ENCODE data around the gene C12orf56.
A peak's percentile ranks its signal among the peaks of the same experiment; 100 is the strongest.
"Not testable (repeated sequence)": the region's sequence is repeated elsewhere in the genome, so short reads cannot be mapped to it uniquely, and the experiment has no call there.

The C12orf56 gene

DNA sequence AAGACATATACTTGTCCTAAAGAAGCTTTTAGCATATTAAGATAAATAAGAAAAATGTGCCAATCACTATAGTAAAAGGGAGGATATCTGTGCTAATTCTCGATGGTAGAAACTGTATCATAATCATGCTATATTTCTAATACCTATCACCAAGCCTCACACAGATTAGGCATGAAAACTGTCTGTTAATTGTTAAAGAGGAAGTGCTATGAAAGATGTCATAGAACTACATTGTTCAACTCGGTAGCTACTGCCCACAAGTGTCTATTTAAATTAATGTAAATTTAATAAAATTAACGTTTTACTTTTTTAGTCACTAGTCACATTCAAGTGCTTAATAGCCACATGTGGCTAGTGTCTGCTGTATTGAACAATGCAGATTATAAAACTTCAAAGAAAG lies 90.9 kb downstream of the C12orf56 start:
- DNase-seq (ENCODE audit: low read depth): no peak

DNA sequence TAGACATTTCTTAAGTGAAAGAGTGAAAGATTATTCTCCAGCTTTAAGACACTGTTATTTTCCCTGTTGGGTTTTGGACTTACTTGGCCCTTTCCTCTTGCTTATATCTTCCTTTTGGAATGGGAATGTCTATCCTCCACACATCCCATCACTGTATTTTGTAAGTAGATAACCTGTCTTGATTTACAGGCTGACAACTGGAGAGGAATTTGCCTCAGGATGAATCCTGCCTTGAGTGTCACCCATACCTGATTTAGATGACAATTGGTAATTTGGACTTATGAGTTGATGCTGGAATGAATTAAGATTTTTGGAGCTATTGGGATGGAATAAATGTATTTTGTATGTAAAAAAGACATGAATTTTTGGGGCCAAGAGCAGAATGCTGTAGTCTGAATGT lies 94.3 kb downstream of the C12orf56 start:
- DNase-seq (ENCODE audit: low read depth): no peak

DNA sequence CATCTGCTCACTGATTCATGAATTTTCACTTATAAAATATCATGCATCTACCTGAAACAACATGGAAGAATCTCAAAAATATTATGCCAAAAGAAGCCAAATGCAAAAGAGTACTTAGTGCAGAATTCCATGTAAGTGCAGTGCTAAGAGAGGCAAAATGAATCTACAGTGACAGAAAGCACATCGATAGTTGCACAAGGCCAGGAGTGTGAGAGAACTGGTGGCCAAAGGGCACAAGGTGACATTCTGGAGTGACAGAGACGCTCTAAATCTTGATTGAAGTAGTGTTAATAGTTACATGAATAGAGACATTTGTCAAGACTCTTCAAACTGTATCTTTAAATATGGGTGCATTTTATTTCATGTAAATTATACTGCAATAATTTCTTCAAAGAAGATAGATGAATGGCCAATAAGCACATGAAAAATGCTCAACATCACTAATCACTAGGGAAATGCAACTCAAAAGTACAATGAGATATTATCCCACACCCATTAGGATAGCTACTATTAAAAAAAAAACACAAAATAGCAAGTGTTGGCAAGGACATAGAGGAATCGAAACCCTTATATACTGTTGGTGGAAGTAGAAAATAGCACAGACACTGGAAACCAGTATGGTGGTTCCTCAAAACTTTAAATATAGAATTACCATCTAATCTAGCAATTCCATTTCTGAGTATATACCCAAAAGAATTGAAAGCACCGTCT lies 96.7 kb downstream of the C12orf56 start:
- DNase-seq (ENCODE audit: low read depth): no peak

DNA sequence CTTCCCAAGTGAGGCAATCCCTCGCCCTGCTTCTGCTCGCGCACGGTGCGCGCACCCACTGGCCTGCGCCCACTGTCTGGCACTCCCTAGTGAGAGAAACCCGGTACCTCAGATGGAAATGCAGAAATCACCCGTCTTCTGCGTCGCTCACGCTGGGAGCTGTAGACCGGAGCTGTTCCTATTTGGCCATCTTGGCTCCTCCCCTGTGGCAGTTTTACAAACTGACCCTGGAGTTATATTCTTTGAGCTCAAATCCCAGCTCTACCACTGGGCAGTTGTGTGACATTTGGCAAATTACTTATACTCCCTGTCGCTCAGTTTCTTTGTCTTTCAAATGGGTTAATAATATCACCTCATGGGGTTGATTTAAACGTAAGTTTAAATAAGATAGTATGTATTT lies 97.4 kb downstream of the C12orf56 start:
- DNase-seq (ENCODE audit: low read depth): not testable (repeated sequence)

DNA sequence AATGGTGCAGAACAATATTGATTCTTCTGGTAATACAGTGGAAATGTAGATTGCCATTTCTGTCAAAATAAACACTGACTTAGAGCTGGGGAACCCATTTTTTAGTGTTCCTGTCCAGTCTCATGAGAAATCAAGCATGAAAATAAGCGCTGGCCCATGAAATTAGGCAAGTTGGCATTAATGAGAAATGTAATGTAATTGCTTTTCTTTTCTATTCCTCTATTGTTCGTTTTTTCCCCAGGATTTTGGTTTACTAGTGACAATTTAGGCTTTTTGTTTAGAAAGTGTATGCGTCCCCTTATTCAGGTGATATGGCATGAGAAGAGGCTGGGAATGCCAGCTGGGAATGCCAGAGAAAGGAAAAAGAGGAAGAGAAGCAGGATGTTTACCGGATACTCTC lies 104.0 kb downstream of the C12orf56 start:
- no peak for DNase-seq (ENCODE audit: low read depth)

DNA sequence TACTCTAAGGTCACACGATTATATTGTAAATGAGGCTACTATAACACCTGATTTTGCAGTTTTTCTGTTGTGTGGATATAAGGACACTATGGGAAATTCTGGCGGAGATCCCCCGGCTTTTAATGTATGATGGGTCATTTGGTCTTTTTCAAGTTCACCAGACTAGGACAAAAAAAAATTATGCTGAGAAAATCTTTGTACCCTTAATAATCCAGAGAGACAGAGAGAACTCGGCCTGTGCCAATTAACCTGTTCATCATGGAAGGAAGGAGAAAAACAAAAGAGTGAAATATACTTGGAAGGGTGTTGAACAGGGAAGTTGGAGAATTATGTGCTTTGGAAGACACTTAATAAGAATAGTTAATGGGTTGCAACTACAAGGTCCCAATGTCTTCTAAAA lies 106.3 kb downstream of the C12orf56 start:
- no peak for DNase-seq (ENCODE audit: low read depth)

DNA sequence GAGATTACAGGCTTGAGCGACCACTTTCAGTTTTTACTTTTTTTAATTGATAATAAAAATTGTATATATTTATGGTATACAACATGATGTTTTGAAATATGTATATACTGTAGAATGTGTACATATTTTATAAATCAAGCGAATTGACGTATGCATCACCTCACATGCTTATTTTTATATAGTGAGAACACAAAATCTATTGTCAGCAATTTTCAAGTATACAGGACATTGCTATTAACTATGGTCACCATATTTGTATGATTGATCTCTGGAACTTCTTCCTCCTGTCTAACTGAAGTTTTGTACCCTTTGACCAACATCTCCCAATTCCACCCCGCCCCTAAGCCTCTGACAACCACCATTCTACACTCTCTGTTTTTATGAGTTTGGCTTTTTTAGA lies 112.1 kb downstream of the C12orf56 start:
- DNase-seq (ENCODE audit: low read depth): no peak

DNA sequence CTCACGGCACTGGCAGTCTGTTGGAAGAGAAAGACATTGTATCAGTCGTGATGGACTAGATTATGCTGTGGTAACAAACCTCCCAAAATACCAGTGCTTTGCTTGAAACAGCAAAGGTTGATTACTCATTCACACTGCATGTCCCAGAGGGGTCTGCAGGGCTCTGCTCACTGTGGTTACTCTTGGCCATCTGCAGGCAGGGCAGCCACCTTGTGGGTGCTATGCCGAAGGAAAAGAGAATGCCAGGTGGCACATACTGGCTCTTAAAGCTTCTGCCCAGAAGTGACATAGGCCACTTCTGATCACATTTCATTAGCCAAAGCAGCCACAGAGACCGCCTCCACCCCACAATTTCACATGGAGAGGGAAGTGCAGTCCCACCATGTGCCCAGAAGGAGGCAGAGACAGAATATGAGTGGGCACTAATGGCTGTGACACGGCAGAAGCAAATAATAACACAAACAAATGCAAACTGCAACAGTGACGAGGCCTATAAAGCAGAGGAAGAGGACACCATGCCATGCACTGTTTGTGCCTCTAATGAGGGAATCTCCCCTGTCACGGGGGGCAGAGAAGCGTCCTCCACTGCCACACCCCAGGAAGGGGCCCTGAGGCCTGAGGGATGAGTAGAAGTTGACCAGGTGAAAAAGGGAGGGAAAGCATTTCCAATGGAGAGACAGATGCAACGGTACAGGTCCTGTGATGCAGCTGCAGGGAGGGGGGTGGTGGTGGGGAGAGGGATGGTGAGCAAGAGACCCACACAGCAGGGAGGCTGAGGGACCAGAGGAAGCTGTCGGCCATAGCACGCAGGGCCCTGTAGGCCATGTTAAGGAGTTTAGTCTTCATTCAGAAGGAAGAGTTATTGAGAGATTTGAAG lies 116.8 kb downstream of the C12orf56 start:
- no peak for DNase-seq (ENCODE audit: low read depth)

DNA sequence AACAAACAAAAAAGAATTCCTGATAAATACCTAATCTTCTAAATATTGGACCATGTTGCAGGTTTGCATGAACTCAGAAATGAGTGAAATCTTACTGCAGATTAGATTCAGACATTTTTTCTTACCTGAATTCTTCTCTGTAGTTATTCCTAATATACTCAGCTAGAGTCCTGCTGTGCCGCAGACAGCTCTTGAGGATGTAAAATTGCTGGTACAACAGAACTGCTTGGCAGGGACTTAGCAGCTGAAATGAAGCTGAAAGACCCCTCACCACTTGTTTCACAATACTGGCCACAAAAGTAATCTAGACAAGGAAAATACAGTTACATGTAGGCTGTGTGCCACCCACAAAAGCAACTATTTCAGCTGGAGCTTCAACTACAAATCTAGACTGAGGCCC lies 120.1 kb downstream of the C12orf56 start:
- DNase-seq (ENCODE audit: low read depth): no peak

DNA sequence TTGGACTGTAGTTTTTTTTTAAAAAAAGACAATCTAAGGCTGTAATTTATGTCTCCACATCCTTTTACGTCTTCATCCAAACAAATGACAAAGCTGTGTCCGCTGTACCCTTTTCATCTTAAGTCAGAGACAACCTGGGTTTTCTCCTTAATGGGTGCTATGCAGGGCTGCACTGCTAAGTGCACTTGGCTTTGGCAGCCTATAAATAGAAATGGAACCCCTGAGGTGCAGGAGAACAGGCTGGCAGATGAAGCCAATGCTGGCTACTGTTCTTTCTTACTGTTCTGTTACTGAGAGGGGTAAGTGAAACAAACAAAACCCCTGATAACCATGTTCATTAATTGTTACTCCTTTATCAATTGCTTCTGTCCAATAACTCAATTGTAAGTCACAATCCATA lies 121.4 kb downstream of the C12orf56 start:
- no peak for DNase-seq (ENCODE audit: low read depth)

DNA sequence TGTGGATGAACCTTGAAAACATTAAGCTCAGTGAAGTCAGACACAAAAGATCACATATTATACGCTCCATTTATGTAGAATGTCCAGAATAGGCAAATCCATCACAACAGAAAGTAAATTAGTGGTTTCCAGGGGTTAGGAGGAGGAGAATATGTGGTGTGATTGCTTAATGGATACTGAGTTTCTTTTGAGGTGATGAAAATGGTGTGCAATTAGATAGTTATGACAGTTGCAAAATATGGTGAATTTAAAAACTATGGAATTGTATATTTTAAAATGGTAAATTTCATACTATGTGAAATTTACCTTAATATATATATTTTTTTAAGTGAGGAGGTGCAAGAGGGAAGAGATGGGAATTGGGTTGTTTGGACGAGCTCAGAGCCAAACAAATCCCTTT lies 122.1 kb downstream of the C12orf56 start:
- no peak for DNase-seq (ENCODE audit: low read depth)

DNA sequence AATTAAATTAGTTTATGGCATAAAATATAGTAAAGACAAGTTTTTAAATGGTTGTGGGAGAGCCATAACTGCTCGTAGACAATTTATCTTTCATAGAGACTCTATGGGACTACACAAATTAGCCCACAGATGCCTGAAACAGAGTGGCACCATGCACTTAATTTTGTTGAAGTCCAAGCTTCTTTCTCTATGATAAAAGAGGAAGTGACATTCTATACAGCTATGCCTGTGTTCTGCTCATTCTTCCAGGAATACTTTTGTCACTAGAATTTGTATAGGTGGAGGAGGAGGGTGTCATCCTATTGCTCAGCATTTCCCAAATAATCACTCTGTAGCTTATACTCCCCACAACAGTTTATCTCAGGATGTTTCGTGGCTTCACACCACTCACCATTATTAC lies 124.7 kb downstream of the C12orf56 start:
- DNase-seq (ENCODE audit: low read depth): no peak

DNA sequence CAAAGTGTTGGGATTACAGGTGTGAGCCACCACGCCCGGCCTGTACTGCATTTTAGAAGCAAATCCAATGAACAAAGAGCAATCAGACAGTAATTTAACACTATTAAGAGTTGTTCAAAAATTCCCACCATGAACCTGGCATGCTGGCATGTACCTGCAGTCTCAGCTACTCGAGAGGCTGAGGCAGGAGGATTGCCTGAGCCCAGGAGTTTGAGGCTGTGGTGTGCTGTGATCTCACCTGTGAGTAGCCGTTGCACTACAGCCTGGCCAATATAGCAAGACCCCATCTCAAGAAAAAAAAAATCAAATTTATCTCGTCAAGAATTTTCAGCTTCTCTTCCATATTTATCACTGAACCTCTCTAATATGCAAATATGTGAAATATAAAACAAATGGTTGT lies 128.7 kb downstream of the C12orf56 start:
- no peak for DNase-seq (ENCODE audit: low read depth)

DNA sequence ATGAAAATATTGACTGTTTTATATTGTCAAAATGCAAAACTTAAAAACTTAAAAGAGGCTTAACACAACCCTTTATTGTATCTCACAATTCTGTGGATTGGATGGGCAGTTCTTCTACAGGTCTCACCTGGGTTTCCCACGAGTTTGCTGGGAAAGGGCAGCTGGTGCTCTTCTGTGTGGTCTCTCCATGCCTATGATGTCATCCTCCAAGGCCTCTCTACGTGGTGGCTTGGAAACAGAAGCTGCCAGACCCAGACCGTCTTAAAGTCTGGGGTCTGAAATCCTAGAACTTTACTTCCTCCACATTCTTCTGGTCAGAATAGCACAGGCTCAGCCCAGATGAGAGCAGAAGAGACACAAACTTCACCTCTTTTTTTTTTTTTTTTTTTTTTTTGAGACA lies 132.0 kb downstream of the C12orf56 start:
- no peak for DNase-seq (ENCODE audit: low read depth)

DNA sequence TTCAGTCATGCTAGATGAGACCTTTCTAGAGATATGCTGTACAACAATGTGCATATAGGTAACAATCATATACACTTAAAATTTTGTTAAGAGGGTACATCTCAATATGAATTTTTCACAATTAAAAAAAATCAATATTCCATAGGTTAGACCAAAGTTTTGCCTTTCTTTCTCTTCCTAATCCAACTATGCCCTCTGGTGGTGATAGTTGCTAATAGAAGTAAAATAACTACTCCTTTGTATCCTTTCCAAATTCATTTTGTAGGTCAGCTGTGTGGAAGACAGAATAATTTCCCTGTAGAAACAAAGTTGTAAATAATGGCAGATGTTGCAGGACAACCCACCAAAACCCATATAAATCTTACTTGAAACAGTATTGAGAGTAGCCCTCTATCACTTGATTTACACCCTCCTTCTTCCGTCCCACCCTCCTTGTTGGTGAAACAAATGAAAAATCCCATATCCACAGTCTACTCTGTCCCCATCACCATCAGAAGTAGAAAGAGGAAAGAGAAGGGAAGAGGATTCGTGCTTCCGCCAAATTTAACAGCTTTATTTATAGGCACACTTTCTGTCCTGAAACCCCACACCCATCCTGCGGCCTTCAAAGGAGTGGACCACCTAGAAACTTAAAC lies 134.3 kb downstream of the C12orf56 start:
- peak; percentile 47 for DNase-seq (ENCODE audit: low read depth)

DNA sequence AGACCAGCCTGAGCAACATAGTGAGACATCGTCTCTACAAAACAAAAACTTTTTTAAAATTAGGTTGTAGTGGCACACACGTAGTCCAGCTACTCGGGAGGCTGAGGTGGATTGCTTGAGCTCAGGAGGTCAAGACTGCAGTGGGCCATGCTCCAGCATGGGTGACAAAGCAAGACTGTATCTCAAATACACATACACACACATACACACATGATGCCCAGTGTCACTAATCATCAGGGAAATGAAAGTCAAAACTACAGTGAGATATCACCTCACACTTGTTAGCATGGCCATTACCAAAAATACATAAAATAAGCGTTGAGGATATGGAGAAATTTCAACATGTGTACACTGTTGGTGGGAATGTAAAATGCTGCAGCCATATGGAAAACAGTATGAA lies 135.3 kb downstream of the C12orf56 start:
- DNase-seq (ENCODE audit: low read depth): no peak

DNA sequence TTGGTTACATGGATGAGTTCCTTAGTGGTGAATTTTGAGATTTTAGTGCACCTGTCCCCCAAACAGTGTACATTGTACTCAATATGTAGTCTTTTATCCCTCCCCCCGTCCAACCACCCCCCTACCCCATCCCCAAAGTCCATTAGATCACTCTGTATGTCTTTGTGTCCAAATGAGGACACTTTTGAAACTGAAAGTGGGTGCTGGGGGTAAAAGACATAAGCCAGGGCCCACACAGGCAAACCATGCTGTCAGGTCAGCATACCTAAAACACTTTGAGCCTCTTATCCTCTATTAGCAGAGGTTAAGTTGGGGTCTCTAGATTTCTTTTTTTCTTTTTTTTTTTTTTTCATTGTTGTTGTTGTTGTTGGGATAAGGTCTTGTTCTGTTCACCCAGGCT lies 137.2 kb downstream of the C12orf56 start:
- no peak for DNase-seq (ENCODE audit: low read depth)

DNA sequence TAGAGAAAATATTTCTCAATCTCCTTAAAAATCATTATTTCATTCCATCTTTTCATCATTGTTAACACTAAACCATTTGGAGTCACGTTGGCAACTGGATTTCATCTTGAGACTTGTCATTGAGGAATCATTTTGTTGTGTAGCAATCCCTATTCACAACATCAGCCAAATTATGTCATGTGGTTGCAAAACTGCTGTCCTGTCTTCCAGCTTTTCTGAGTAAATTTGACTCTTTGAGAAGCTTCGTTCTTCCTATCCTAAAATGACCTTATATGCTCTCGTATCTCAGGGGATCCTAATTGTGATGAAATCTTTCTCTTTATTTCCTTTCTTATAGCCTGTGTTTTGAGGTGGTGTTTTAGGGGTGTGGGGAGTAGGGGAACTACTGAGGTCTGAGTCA lies 137.9 kb downstream of the C12orf56 start:
- peak; percentile 94 for DNase-seq (ENCODE audit: low read depth)

DNA sequence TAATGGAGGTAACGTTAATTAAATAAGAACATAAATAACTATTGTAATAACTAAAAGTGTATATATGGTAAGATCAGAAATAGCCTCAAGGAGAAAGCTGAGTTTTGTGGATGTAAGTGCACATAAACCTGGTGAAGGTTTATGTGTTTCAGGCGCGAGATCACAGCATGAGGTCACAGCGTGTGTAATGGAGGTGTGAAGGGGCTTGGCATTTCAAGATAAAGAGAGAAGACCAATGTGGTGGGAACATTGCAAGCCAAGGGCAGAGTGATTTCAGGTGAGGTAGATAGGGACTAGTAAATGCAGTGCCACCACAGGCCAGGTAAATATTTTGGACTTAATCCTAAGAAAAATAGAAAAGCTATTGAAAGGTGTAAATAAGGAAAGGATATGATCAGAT lies 146.7 kb downstream of the C12orf56 start:
- no peak for DNase-seq (ENCODE audit: low read depth)

DNA sequence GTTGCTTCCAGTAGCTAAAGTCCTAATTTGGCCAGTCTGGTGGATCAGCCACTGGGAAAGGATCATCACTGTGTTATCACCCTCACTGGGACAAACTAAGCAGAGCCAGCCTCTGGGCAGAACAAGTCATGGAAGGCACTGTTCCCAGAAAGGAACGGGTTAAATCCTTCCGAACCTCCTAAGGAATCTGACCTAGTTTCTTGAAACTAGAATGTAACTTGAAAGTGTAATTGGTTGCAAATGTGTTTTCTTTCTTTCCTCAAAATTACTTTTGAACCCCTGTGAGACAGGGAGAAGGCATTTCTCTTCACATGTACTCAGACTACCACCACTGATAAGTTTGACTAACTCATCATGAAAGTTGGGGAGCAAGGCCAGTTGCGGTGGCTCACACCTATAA lies 149.8 kb downstream of the C12orf56 start:
- peak; percentile 16 for DNase-seq (ENCODE audit: low read depth)

DNA sequence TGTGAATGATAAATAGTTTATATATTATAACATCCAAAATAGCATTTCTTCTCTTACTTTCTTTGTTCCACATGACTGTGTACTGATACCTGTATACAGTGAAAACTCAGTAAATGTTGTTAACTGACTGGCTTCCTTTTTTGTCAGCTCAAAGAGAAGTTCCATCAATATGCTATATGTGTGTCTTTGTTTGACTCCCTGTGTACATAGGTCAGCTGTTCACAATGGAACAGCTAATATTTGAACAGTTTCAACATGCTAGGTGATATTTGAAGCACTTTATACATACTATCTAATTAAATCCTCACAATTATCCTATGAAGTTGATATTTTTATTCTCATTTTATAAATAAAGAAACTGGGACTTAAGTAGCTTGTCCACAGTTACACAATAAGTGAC lies 153.2 kb downstream of the C12orf56 start:
- DNase-seq (ENCODE audit: low read depth): no peak

DNA sequence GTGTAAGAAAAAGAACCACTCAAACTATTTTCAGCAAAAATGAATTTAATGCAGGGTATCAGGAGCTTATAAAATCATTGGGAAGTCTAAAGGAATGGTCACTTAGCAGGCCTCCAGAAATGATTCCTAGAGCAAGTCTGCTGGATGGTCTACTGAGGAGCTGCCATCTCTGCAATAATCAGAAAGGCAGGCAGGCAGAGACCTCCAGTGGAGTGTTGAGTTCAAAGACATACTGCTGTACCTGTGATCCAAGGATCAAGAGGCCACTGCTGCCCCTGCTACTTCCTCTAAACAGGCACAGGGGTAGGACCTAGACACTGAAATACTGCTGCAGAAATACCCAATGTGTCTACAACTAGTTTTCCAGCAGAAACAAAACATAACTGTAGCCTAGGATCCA lies 154.0 kb downstream of the C12orf56 start:
- peak; percentile 5 for DNase-seq (ENCODE audit: low read depth)

DNA sequence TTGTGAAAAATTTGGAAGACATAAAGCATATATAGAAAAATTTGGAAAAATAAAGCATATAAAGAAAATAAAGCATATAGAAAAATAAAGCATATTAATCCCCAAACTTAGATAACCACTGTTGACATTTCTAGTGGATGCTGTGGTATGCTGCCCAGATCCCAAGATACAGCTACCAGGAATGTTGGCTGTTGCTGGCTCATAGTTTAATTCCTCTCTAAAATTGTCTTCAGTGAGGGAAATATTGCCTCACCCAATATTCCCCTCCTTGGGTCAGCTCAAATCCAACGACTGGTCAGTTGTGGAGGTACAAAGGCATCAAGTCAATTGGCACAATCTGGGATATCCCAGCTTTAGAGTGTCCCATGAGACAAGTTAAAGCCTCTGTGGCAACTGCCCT lies 158.4 kb downstream of the C12orf56 start:
- DNase-seq (ENCODE audit: low read depth): no peak
